ENCODE measurements around the gene PRR35.

The PRR35 gene

GRCh38 chr16:536746-537145, 23.4 kb upstream of the PRR35 start:
- peaks cover 12% of the 10 kb centered on the region for H3K36me3 ChIP-seq (ENCODE audit: control insufficient read depth, insufficient read depth, low read length)
- no peaks in the 10 kb centered on the region for H3K4me1 ChIP-seq (ENCODE audit: control insufficient read depth, insufficient read depth, low read length, poor library complexity, severe bottlenecking)
- H3K27me3 ChIP-seq (replicated peaks; ENCODE audit: control insufficient read depth, insufficient read depth, low read length, poor library complexity, severe bottlenecking), result no peaks in the 10 kb centered on the region
- H3K4me3 ChIP-seq (ENCODE audit: insufficient read depth, low read depth, low read length, poor library complexity, severe bottlenecking), result no peak overlapping the region
- H3K9me3 ChIP-seq (ENCODE audit: control insufficient read depth, low read length), result no peaks in the 10 kb centered on the region
- H3K27ac ChIP-seq (ENCODE audit: insufficient read depth, low read length, poor library complexity, severe bottlenecking), result no peak overlapping the region
- no peak for DNase-seq

DNA sequence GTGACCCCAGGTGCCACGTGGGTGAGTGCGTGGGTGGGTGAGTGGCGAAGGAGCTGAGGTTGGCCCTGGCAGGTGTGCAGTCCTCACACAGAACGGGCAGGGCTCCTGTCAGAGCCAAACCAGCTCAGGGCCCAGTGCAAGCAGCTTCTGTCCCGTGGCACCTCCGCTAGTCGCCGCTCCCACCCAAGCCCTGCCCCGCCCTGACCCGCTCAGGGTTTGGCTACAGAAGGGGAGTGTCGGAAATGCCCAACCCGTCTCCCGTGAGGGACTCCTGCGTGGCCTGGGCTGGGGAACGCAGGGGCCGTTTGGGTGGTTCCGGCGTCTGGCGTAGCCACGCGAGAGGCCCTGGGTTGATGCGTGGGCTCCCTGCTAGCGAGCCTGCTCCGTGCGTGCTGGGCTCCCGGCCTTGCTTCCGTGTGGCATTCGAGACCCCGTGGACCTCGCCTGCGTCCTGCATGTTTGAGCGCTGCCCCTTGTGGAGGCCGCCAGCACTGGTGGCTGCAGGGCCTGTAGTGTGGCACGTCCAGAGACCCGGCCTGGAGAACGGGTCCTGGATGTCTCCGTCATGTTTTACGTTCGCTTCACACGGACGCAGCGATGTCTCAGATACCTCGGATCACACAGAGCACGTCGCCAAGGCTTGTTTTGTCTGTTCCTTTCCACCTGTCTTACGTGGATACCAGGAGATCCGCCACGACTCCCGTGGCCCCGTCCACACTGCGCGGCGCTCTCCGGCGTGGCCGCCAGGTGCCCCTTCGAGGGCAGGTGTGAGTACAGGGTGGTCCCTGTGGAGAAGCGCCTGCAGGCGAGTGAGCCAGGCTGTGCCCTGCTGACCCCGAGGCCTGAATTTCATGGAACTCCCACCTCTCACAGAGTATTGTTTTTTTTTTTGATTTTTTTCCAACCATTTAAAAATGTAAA, 22.5 kb upstream of the PRR35 start:
- DNase-seq, result no peak
- H3K27ac ChIP-seq (ENCODE audit: insufficient read depth, low read length, poor library complexity, severe bottlenecking), result no peak overlapping the region
- H3K27me3 ChIP-seq (replicated peaks; ENCODE audit: control insufficient read depth, insufficient read depth, low read length, poor library complexity, severe bottlenecking), result no peaks in the 10 kb centered on the region
- H3K4me3 ChIP-seq (ENCODE audit: insufficient read depth, low read depth, low read length, poor library complexity, severe bottlenecking), result no peak overlapping the region
- H3K36me3 ChIP-seq (ENCODE audit: control insufficient read depth, insufficient read depth, low read length), result peaks cover 12% of the 10 kb centered on the region
- no peaks in the 10 kb centered on the region for H3K9me3 ChIP-seq (ENCODE audit: control insufficient read depth, low read length)
- no peaks in the 10 kb centered on the region for H3K4me1 ChIP-seq (ENCODE audit: control insufficient read depth, insufficient read depth, low read length, poor library complexity, severe bottlenecking)

- no peaks in the 10 kb centered on the region for H3K4me1 ChIP-seq (ENCODE audit: control insufficient read depth, insufficient read depth, low read length, poor library complexity, severe bottlenecking)
- H3K27ac ChIP-seq (ENCODE audit: insufficient read depth, low read length, poor library complexity, severe bottlenecking), result no peak overlapping the region
- no peak for DNase-seq
- H3K9me3 ChIP-seq (ENCODE audit: control insufficient read depth, low read length), result no peaks in the 10 kb centered on the region
- peaks cover 12% of the 10 kb centered on the region for H3K36me3 ChIP-seq (ENCODE audit: control insufficient read depth, insufficient read depth, low read length)
- no peaks in the 10 kb centered on the region for H3K27me3 ChIP-seq (replicated peaks; ENCODE audit: control insufficient read depth, insufficient read depth, low read length, poor library complexity, severe bottlenecking)
- no peak overlapping the region for H3K4me3 ChIP-seq (ENCODE audit: insufficient read depth, low read depth, low read length, poor library complexity, severe bottlenecking)
Observed at GRCh38 chr16:539901-540530, 20.2 kb upstream of the PRR35 start.

GRCh38 chr16:540645-541340, 19.4 kb upstream of the PRR35 start:
- H3K36me3 ChIP-seq (ENCODE audit: control insufficient read depth, insufficient read depth, low read length), result peaks cover 12% of the 10 kb centered on the region
- H3K9me3 ChIP-seq (ENCODE audit: control insufficient read depth, low read length), result no peaks in the 10 kb centered on the region
- H3K4me3 ChIP-seq (ENCODE audit: insufficient read depth, low read depth, low read length, poor library complexity, severe bottlenecking), result no peak overlapping the region
- H3K4me1 ChIP-seq (ENCODE audit: control insufficient read depth, insufficient read depth, low read length, poor library complexity, severe bottlenecking), result no peaks in the 10 kb centered on the region
- H3K27me3 ChIP-seq (replicated peaks; ENCODE audit: control insufficient read depth, insufficient read depth, low read length, poor library complexity, severe bottlenecking), result no peaks in the 10 kb centered on the region
- DNase-seq, result no peak
- no peak overlapping the region for H3K27ac ChIP-seq (ENCODE audit: insufficient read depth, low read length, poor library complexity, severe bottlenecking)

DNA sequence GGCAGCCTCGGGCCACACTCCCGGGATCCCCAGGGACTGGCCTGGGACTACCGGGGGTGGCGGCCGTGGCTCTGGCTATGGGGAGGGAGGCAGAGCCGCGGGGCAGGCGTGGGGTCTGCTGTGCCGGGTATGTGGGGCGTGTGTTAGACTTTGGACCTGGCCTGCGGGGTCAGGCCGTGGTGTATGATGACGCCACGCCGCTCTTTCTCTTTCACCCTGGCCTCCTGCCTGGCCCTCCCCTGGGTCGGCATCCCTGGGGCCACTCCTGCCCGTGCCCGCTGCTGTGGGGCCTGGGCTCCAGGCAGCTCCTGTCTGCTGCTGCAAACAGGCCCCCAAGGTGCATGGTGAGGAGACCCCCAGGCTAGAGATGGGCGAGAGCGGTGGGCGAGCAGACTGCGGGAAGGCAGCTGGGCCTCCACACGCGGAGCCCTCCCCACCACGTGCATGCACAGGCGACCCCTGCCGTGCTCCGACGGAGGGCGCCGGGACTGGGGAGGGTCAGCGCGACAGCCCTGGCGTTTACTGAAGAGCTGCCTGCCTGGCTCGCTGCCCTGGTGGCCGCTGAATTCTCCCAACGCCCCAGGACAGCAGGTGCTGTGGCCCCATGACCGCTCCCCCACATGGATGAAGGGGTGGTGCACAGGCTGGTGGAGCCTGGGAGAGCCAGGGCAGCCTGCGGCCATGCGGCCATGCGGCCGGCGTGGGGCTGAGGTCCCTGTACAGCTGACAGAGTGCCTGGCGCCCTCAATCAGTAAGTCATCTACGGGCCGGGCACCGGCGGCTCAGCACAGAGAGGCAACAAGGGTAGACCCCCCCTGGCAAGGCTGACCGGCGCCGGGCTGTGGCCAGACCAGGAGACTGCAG, 16.7 kb upstream of the PRR35 start:
- Histone ChIP-seq H3K36me3 (ENCODE audit: control insufficient read depth, insufficient read depth, low read length) (peaks cover 19% of the 10 kb centered on the region), H3K9me3 (ENCODE audit: control insufficient read depth, low read length) (no peaks in the 10 kb centered on the region), H3K27ac (ENCODE audit: insufficient read depth, low read length, poor library complexity, severe bottlenecking) (no peak overlapping the region), H3K27me3 (replicated peaks; ENCODE audit: control insufficient read depth, insufficient read depth, low read length, poor library complexity, severe bottlenecking) (no peaks in the 10 kb centered on the region), H3K4me3 (ENCODE audit: insufficient read depth, low read depth, low read length, poor library complexity, severe bottlenecking) (no peak overlapping the region), H3K4me1 (ENCODE audit: control insufficient read depth, insufficient read depth, low read length, poor library complexity, severe bottlenecking) (peaks cover 3% of the 10 kb centered on the region)
- no peak for DNase-seq

DNA sequence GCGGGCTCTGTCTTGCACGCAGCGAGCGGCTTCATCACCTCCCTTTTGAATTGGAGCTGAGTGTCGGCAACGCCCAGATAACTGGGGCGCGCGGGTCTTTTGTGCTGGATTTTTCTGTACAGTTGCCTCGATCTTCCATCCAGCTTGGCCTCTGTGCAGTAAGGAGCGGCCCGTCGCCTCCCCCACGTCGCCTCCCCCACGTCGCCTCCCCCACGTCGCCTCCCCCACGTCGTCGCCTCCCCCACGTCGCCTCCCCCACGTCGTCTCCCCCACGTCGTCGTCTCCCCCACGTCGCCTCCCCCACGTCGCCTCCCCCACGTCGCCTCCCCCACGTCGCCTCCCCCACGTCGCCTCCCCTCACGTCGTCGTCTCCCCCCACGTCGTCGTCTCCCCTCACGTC, 15.7 kb upstream of the PRR35 start:
- Histone ChIP-seq H3K36me3 (ENCODE audit: control insufficient read depth, insufficient read depth, low read length) (peaks cover 17% of the 10 kb centered on the region), H3K4me1 (ENCODE audit: control insufficient read depth, insufficient read depth, low read length, poor library complexity, severe bottlenecking) (peaks cover 3% of the 10 kb centered on the region)
- DNase-seq, result no peak

GRCh38 chr16:546909-547770, 13.1 kb upstream of the PRR35 start:
- DNase-seq, result peak in 2 of 3 donors; percentile 19 to 48
- no peaks in the 10 kb centered on the region for H3K9me3 ChIP-seq (ENCODE audit: control insufficient read depth, low read length)

More for the DNA sequence above, 15.7 kb upstream of the PRR35 start:
- Histone ChIP-seq H3K27ac (ENCODE audit: insufficient read depth, low read length, poor library complexity, severe bottlenecking) (no peak overlapping the region), H3K27me3 (replicated peaks; ENCODE audit: control insufficient read depth, insufficient read depth, low read length, poor library complexity, severe bottlenecking) (no peaks in the 10 kb centered on the region), H3K9me3 (ENCODE audit: control insufficient read depth, low read length) (no peaks in the 10 kb centered on the region), H3K4me3 (ENCODE audit: insufficient read depth, low read depth, low read length, poor library complexity, severe bottlenecking) (no peak overlapping the region)

DNA sequence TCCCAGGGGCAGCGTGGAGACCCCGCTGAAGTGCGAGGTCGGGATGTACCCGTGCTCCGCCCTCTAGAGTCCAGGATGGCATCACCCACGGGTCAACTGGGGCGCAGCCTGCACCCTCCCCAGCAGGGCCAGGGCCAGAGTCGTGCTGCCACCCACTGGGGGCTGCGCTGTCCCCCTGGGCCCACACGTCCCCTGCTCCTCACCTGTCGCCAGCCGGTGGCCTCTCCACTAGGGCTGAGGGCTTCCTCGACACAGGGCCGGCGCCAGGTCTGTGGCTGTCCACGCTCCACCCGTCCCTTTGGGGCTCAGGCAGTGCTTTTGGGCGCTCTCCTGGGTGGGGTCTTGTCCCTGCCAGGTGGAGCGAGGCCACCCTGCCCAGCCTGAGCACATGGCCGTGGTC, 11.6 kb upstream of the PRR35 start:
- Histone ChIP-seq H3K27ac (ENCODE audit: insufficient read depth, low read length, poor library complexity, severe bottlenecking) (no peak overlapping the region), H3K36me3 (ENCODE audit: control insufficient read depth, insufficient read depth, low read length) (peaks cover 31% of the 10 kb centered on the region), H3K4me3 (ENCODE audit: insufficient read depth, low read depth, low read length, poor library complexity, severe bottlenecking) (no peak overlapping the region), H3K9me3 (ENCODE audit: control insufficient read depth, low read length) (no peaks in the 10 kb centered on the region), H3K27me3 (replicated peaks; ENCODE audit: control insufficient read depth, insufficient read depth, low read length, poor library complexity, severe bottlenecking) (no peaks in the 10 kb centered on the region), H3K4me1 (ENCODE audit: control insufficient read depth, insufficient read depth, low read length, poor library complexity, severe bottlenecking) (peaks cover 3% of the 10 kb centered on the region)
- DNase-seq, result no peak

More at GRCh38 chr16:546909-547770, 13.1 kb upstream of the PRR35 start:
- no peaks in the 10 kb centered on the region for H3K27me3 ChIP-seq (replicated peaks; ENCODE audit: control insufficient read depth, insufficient read depth, low read length, poor library complexity, severe bottlenecking)
- H3K4me1 ChIP-seq (ENCODE audit: control insufficient read depth, insufficient read depth, low read length, poor library complexity, severe bottlenecking), result peaks cover 3% of the 10 kb centered on the region
- no peak overlapping the region for H3K4me3 ChIP-seq (ENCODE audit: insufficient read depth, low read depth, low read length, poor library complexity, severe bottlenecking)
- no peak overlapping the region for H3K27ac ChIP-seq (ENCODE audit: insufficient read depth, low read length, poor library complexity, severe bottlenecking)
- H3K36me3 ChIP-seq (ENCODE audit: control insufficient read depth, insufficient read depth, low read length), result peaks cover 23% of the 10 kb centered on the region

Measured in effector memory CD4-positive, alpha-beta T cell (primary cell).